ENCODE measurements around the gene NUTM1.
A peak's percentile ranks its signal among the peaks of the same experiment; 100 is the strongest.

The NUTM1 gene, protein sequence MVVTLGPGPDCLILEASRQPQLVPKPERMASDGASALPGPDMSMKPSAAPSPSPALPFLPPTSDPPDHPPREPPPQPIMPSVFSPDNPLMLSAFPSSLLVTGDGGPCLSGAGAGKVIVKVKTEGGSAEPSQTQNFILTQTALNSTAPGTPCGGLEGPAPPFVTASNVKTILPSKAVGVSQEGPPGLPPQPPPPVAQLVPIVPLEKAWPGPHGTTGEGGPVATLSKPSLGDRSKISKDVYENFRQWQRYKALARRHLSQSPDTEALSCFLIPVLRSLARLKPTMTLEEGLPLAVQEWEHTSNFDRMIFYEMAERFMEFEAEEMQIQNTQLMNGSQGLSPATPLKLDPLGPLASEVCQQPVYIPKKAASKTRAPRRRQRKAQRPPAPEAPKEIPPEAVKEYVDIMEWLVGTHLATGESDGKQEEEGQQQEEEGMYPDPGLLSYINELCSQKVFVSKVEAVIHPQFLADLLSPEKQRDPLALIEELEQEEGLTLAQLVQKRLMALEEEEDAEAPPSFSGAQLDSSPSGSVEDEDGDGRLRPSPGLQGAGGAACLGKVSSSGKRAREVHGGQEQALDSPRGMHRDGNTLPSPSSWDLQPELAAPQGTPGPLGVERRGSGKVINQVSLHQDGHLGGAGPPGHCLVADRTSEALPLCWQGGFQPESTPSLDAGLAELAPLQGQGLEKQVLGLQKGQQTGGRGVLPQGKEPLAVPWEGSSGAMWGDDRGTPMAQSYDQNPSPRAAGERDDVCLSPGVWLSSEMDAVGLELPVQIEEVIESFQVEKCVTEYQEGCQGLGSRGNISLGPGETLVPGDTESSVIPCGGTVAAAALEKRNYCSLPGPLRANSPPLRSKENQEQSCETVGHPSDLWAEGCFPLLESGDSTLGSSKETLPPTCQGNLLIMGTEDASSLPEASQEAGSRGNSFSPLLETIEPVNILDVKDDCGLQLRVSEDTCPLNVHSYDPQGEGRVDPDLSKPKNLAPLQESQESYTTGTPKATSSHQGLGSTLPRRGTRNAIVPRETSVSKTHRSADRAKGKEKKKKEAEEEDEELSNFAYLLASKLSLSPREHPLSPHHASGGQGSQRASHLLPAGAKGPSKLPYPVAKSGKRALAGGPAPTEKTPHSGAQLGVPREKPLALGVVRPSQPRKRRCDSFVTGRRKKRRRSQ

DNA sequence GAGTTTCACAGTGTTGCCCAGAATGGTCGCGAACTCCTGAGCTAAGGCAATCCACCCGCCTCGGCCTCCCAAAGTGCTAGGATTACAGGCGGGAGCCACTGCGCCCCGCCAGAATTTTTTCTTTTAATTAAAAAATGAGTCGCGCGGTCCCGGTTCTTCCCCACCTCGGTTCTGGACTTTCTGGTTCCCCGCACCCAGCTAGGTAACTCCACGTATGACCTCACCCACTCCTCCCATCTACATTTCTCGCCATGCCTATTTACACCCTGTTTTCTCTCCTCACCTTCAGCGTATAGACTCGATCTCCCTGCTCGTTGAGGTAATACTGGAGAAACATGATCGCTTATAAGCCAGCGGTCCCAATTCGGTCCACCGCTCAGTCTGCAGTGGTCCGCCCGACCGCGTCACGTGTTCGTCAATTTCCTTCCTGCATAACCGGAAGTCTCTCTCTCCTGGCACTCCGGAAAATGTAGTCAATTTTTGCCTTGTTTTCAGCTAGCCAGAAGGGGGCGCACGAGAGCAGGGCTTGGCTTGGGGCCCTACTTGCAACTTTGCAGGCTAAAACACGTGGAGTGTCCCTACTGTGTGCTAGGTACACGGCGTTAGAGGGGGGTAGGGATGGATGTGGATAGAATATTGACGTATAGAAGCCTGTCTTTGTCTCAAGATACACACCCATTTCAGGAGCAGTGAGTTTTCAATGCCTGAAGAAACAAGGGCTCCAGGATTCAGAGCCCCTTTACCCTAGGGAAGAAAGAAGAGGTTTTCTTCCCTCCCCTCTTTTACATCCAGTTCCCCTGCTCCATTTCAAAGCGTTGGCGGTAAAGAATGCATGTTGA lies at the start of gene NUTM1, which contains the start of gene NOP10:
TSS of gene NUTM1 (plus strand) at position 579 of the 839 bp plus-strand sequence. CDS start 382 bp downstream, outside the sequence.
TSS of gene NOP10 (minus strand) at position 400 of the 839 bp plus-strand sequence. CDS start at position 337, 63 bp downstream.
- Histone ChIP-seq H3K27me3 (ENCODE audit: insufficient read depth, low read length) (no peaks in the 10 kb centered on the region), H3K4me3 (ENCODE audit: low read depth, low read length) (peak within 1 kb of the TSS; percentile 79), H3K4me1 (ENCODE audit: control insufficient read depth, insufficient read depth, low read length, unreplicated experiment) (peaks cover 28% of the 10 kb centered on the region), H2AFZ (ENCODE audit: low read length, unreplicated experiment) (peak within 1 kb of the TSS; percentile 87), H3K79me2 (ENCODE audit: control insufficient read depth, insufficient read depth, low read length, unreplicated experiment) (peaks cover 37% of the 10 kb centered on the region), H3K27ac (ENCODE audit: low read depth, low read length) (peak within 1 kb of the TSS; percentile 66), H3K36me3 (ENCODE audit: insufficient read depth, low read length) (peaks cover 9% of the 10 kb centered on the region; the same call in 1 of the 2 replicates)

- H3K79me2 ChIP-seq (ENCODE audit: control insufficient read depth, insufficient read depth, low read length, unreplicated experiment) = peaks cover 15% of the 10 kb centered on the region
- peaks cover 2% of the 10 kb centered on the region for H3K36me3 ChIP-seq (ENCODE audit: insufficient read depth, low read length)
- H3K27me3 ChIP-seq (ENCODE audit: insufficient read depth, low read length) = no peaks in the 10 kb centered on the region
- H3K4me3 ChIP-seq (ENCODE audit: low read depth, low read length) = 0 out of 2 replicates have a peak overlapping the region, but pooled peaks have one; percentile 15
- H3K4me1 ChIP-seq (ENCODE audit: control insufficient read depth, insufficient read depth, low read length, unreplicated experiment) = peaks cover 13% of the 10 kb centered on the region
- no peak overlapping the region for H2AFZ ChIP-seq (ENCODE audit: low read length, unreplicated experiment)
- H3K27ac ChIP-seq (ENCODE audit: low read depth, low read length) = peak overlapping the region; percentile 17
Observed at GRCh38 chr15:34297059-34297458, 46.1 kb upstream of the NUTM1 start.

DNA sequence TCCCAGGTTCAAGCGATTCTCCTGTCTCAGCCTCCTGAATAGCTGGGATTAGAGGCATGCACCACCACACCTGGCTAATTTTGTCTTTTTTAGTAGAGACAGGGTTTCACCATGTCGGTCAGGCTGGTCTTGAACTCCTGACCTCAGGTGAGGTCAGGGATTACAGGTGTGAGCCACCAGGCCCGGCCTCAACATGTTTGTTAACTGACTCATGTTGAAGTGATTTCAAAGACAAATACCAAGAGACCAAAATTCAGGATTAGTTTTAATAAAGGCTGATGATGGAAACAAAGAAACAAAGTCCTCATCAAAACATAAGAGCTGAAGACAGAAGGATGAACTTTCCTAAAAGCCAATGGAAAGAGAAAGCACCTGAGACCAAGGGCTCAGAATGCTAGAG lies 42.1 kb upstream of the NUTM1 start:
- Histone ChIP-seq H2AFZ (ENCODE audit: low read length, unreplicated experiment) (no peak overlapping the region), H3K27me3 (ENCODE audit: insufficient read depth, low read length) (no peaks in the 10 kb centered on the region), H3K27ac (ENCODE audit: low read depth, low read length) (no peak overlapping the region), H3K36me3 (ENCODE audit: insufficient read depth, low read length) (no peaks in the 10 kb centered on the region), H3K4me1 (ENCODE audit: control insufficient read depth, insufficient read depth, low read length, unreplicated experiment) (peaks cover 27% of the 10 kb centered on the region), H3K79me2 (ENCODE audit: control insufficient read depth, insufficient read depth, low read length, unreplicated experiment) (peaks cover 12% of the 10 kb centered on the region), H3K4me3 (ENCODE audit: low read depth, low read length) (no peak overlapping the region)

DNA sequence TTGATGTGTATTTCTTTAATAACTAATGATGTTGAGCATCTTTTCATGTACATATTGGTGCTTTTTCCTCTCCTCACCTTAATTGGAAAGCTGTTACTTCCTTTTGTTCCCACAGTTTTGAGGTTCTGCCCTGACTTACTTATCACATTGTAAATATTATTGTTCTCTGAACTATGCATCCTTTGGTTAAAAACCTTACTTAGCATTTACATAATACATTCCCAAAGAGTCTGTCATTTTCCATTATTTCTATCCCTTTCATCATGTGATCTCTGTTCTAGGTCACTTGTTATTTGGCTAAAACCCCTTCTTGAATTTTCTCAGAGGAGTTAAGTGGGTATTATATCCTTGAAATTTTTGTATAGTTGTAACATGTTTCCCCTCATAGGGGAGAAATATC lies 38.5 kb upstream of the NUTM1 start:
- no peak overlapping the region for H3K4me3 ChIP-seq (ENCODE audit: low read depth, low read length)
- H3K27me3 ChIP-seq (ENCODE audit: insufficient read depth, low read length) = no peaks in the 10 kb centered on the region
- no peak overlapping the region for H2AFZ ChIP-seq (ENCODE audit: low read length, unreplicated experiment)
- no peaks in the 10 kb centered on the region for H3K36me3 ChIP-seq (ENCODE audit: insufficient read depth, low read length)
- peaks cover 13% of the 10 kb centered on the region for H3K4me1 ChIP-seq (ENCODE audit: control insufficient read depth, insufficient read depth, low read length, unreplicated experiment)
- peaks cover 6% of the 10 kb centered on the region for H3K79me2 ChIP-seq (ENCODE audit: control insufficient read depth, insufficient read depth, low read length, unreplicated experiment)
- peak overlapping the region; percentile 73 for H3K27ac ChIP-seq (ENCODE audit: low read depth, low read length)

GRCh38 chr15:34311563-34311962 lies 31.6 kb upstream of the NUTM1 start:
- Histone ChIP-seq H3K36me3 (ENCODE audit: insufficient read depth, low read length) (no peaks in the 10 kb centered on the region), H2AFZ (ENCODE audit: low read length, unreplicated experiment) (no peak overlapping the region), H3K79me2 (ENCODE audit: control insufficient read depth, insufficient read depth, low read length, unreplicated experiment) (peaks cover 5% of the 10 kb centered on the region), H3K27ac (ENCODE audit: low read depth, low read length) (no peak overlapping the region), H3K4me3 (ENCODE audit: low read depth, low read length) (no peak overlapping the region), H3K4me1 (ENCODE audit: control insufficient read depth, insufficient read depth, low read length, unreplicated experiment) (peaks cover 6% of the 10 kb centered on the region), H3K27me3 (ENCODE audit: insufficient read depth, low read length) (no peaks in the 10 kb centered on the region)

GRCh38 chr15:34314491-34315490 lies 28.3 kb upstream of the NUTM1 start:
- no peak overlapping the region for H3K4me3 ChIP-seq (ENCODE audit: low read depth, low read length)
- H3K79me2 ChIP-seq (ENCODE audit: control insufficient read depth, insufficient read depth, low read length, unreplicated experiment) = peaks cover 12% of the 10 kb centered on the region
- no peaks in the 10 kb centered on the region for H3K36me3 ChIP-seq (ENCODE audit: insufficient read depth, low read length)
- no peak overlapping the region for H2AFZ ChIP-seq (ENCODE audit: low read length, unreplicated experiment)
- H3K27ac ChIP-seq (ENCODE audit: low read depth, low read length) = no peak overlapping the region
- H3K4me1 ChIP-seq (ENCODE audit: control insufficient read depth, insufficient read depth, low read length, unreplicated experiment) = peaks cover 14% of the 10 kb centered on the region
- no peaks in the 10 kb centered on the region for H3K27me3 ChIP-seq (ENCODE audit: insufficient read depth, low read length)

- Histone ChIP-seq H3K27ac (ENCODE audit: low read depth, low read length) (no peak overlapping the region), H2AFZ (ENCODE audit: low read length, unreplicated experiment) (peak overlapping the region; percentile 82), H3K4me1 (ENCODE audit: control insufficient read depth, insufficient read depth, low read length, unreplicated experiment) (peaks cover 14% of the 10 kb centered on the region), H3K27me3 (ENCODE audit: insufficient read depth, low read length) (no peaks in the 10 kb centered on the region), H3K36me3 (ENCODE audit: insufficient read depth, low read length) (no peaks in the 10 kb centered on the region), H3K79me2 (ENCODE audit: control insufficient read depth, insufficient read depth, low read length, unreplicated experiment) (peaks cover 12% of the 10 kb centered on the region), H3K4me3 (ENCODE audit: low read depth, low read length) (peak overlapping the region; percentile 73)
Observed at GRCh38 chr15:34318277-34319079, 24.6 kb upstream of the NUTM1 start.

- H3K4me3 ChIP-seq (ENCODE audit: low read depth, low read length) = no peak overlapping the region
- no peak overlapping the region for H3K27ac ChIP-seq (ENCODE audit: low read depth, low read length)
- H3K4me1 ChIP-seq (ENCODE audit: control insufficient read depth, insufficient read depth, low read length, unreplicated experiment) = peaks cover 3% of the 10 kb centered on the region
- no peaks in the 10 kb centered on the region for H3K36me3 ChIP-seq (ENCODE audit: insufficient read depth, low read length)
- no peak overlapping the region for H2AFZ ChIP-seq (ENCODE audit: low read length, unreplicated experiment)
- H3K79me2 ChIP-seq (ENCODE audit: control insufficient read depth, insufficient read depth, low read length, unreplicated experiment) = peaks cover 8% of the 10 kb centered on the region
- H3K27me3 ChIP-seq (ENCODE audit: insufficient read depth, low read length) = no peaks in the 10 kb centered on the region
Observed at GRCh38 chr15:34323217-34323616, 19.9 kb upstream of the NUTM1 start.
